Erythroblast (primary cell): ENCODE results near the gene SMIM10L2A.

Experiments used
- GATA1 ChIP-seq: IDR thresholded peaks from 2 replicates; pipeline ENCODE4 v1.6.1; 2011; ENCODE audit warnings: low read depth, mild to moderate bottlenecking, control low read depth, low read length, moderate library complexity
- POLR2A ChIP-seq: IDR thresholded peaks from 2 replicates; pipeline ENCODE4 v1.6.1; 2011; ENCODE audit warnings: mild to moderate bottlenecking, low read length

DNA sequence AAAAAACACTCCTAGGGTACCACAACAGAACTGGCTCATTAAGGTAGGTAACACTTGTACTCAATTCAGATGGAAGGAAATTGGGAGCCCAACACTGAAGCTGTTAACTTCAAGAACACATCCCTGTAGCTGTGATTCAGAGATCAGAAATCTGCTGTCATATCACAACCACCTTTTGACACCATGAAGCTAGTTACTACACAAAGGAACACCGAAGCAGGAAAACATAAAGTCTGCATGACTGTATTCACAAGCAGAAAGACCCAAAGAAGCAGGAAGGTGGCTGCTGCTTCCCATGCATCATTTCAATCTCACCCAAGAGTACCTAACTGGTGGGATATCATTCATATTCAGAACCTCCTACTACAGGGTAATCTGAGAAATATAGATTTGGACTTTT, 7.7 kb downstream of the SMIM10L2A start:
- TF ChIP-seq POLR2A (no peak), GATA1 (no peak)
